Type B pancreatic cell (in vitro differentiated cells): ENCODE measurements around the gene ATG9B. TPM values are rescaled to one million over a fixed set of nuclear protein-coding genes. Genes with fewer than 3 reads are reported as not detected.
A peak's percentile ranks its signal among the peaks of the same experiment; 100 is the strongest.

Experiments
- DNase-seq: peaks from one replicate; pipeline ENCODE4 v3.0.0; 2021; ENCODE audit warnings: mixed read lengths; ENCODE audit not compliant: unreplicated experiment; ENCODE audit errors: extremely low spot score
- H3K27ac Mint-ChIP-seq: 2 replicates; pipeline ENCODE4 v1.8.0; 2021; ENCODE audit warnings: mild to moderate bottlenecking, mixed read lengths
- H3K27me3 Mint-ChIP-seq: 2 replicates; pipeline ENCODE4 v1.8.0; 2021; ENCODE audit warnings: mixed read lengths
- H3K36me3 Mint-ChIP-seq: 2 replicates; pipeline ENCODE4 v1.8.0; 2021; ENCODE audit warnings: mixed read lengths
- H3K4me1 Mint-ChIP-seq: one replicate; pipeline ENCODE4 v1.8.0; 2021; ENCODE audit warnings: mixed read lengths; ENCODE audit not compliant: unreplicated experiment
- H3K4me3 Mint-ChIP-seq: 2 replicates; pipeline ENCODE4 v1.8.0; 2021; ENCODE audit warnings: mild to moderate bottlenecking, mixed read lengths
- H3K9me3 Mint-ChIP-seq: 2 replicates; pipeline ENCODE4 v1.8.0; 2021; ENCODE audit warnings: mixed read lengths
- total RNA-seq: library from RNA; stranded (reverse); gene quantifications from 2 replicates; pipeline ENCODE4 v1.2.1, GENCODE V29; 2021; ENCODE audit warnings: low replicate concordance
- TF ChIP-seq, protein P1 (sequence below): fragments of 200-600 bp; sonication (generic); conservative IDR thresholded peaks from 2 replicates; pipeline ENCODE4 v1.5.0; 2021; ENCODE audit warnings: antibody characterized with exemption, mild to moderate bottlenecking

The ATG9B gene
- total RNA-seq, 1 donor from 2014 or later = 33.8 TPM

DNA sequence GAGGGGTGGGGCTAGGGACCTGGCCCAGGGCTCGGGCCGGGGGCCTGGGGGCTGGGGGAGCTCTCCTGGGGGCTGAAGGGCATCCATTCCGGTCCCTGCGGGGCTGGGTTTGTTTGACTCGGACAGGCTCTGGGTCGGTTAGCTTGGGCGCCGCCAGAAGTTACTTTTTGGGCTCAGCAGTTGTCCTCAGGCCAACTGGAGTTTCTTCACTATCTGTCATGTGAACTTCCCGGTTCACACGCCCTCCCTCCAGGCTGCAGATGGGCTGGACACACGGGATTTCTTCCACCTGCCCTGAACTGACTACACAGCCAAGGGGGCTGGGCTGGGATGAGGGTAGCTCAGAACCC is 38.9 kb upstream of the ATG9B start:
- no peak for DNase-seq
- Mint-ChIP-seq H3K9me3 (no peaks in the 10 kb centered on the region), H3K4me3 (peak overlapping the region; percentile 61), H3K27me3 (no peaks in the 10 kb centered on the region), H3K27ac (peak overlapping the region; percentile 70), H3K36me3 (no peaks in the 10 kb centered on the region), H3K4me1 (peaks cover 22% of the 10 kb centered on the region)
- TF ChIP-seq, protein P1, sequence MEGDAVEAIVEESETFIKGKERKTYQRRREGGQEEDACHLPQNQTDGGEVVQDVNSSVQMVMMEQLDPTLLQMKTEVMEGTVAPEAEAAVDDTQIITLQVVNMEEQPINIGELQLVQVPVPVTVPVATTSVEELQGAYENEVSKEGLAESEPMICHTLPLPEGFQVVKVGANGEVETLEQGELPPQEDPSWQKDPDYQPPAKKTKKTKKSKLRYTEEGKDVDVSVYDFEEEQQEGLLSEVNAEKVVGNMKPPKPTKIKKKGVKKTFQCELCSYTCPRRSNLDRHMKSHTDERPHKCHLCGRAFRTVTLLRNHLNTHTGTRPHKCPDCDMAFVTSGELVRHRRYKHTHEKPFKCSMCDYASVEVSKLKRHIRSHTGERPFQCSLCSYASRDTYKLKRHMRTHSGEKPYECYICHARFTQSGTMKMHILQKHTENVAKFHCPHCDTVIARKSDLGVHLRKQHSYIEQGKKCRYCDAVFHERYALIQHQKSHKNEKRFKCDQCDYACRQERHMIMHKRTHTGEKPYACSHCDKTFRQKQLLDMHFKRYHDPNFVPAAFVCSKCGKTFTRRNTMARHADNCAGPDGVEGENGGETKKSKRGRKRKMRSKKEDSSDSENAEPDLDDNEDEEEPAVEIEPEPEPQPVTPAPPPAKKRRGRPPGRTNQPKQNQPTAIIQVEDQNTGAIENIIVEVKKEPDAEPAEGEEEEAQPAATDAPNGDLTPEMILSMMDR = no peak

DNA sequence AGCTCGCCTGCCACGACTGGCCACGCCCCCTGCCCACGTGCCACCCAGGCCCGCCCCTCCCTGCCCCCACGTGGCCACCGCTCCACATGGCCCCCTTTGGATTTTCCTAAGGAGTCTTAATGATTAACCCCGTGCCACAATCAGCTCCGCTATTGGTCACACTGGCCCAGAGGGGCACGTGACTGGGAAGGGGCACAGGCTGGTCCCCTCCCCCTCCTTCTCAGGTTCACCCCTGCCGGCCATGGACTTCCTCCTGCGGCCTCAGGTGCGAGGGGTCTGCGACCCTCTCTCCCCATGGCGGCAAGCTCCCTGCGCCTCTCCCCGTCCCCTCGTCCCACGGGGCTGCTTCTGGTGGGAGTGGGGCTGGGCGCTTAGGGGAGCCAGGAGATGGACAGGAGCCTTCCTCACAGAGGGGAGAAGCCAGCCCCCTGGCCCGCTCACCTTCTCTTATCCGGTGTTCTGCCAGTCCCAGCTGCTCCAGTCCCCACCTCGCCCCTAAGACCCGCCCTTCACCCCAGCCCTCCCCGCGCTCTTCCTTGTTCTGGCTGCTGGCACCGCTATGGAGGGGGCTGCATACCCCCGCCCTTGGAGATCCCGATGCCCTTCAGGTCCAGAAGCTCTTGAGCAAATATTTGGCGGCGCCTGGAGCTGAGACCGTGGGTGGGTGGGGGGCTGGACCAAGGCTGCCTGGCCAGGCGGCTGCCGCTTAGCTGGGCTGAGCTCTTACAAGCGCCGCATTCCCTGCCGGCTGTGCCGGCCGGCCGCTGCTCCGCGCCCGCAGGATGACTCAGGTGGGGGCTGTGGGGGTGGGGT is 38.3 kb upstream of the ATG9B start:
- Mint-ChIP-seq H3K27ac (no peak overlapping the region), H3K36me3 (no peaks in the 10 kb centered on the region), H3K4me3 (peak overlapping the region; percentile 78), H3K4me1 (peaks cover 22% of the 10 kb centered on the region), H3K27me3 (no peaks in the 10 kb centered on the region), H3K9me3 (no peaks in the 10 kb centered on the region)
- peak; percentile 86 for DNase-seq
- TF ChIP-seq, protein P1 = no peak

DNA sequence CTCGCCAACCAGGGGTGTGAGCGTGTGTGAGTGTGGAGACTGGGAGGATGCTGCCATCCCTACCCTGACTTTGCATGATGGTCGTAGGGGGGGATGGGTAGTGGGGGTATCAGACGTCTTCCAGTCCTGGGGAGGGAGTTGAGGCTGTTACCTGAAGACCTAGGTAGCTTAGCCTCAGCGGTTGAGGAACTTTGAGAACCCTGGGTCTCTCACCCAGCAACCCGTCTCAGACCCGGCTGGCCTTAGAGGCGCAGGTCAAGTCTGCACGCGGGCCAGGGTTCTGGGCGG is 37.8 kb upstream of the ATG9B start:
- no peaks in the 10 kb centered on the region for H3K9me3 Mint-ChIP-seq
- H3K4me3 Mint-ChIP-seq = peak overlapping the region; percentile 78
- TF ChIP-seq, protein P1 = no peak
- no peaks in the 10 kb centered on the region for H3K27me3 Mint-ChIP-seq
- H3K36me3 Mint-ChIP-seq = no peaks in the 10 kb centered on the region
- H3K4me1 Mint-ChIP-seq = peaks cover 28% of the 10 kb centered on the region
- DNase-seq = no peak
- peak overlapping the region; percentile 50 for H3K27ac Mint-ChIP-seq

- H3K36me3 Mint-ChIP-seq = no peaks in the 10 kb centered on the region
- H3K9me3 Mint-ChIP-seq = no peaks in the 10 kb centered on the region
- H3K27me3 Mint-ChIP-seq = no peaks in the 10 kb centered on the region
- H3K4me1 Mint-ChIP-seq = peaks cover 33% of the 10 kb centered on the region
- peak overlapping the region; percentile 98 for H3K4me3 Mint-ChIP-seq
- TF ChIP-seq, protein P1 = no peak
- DNase-seq = no peak
- H3K27ac Mint-ChIP-seq = peak overlapping the region; percentile 75
Observed at GRCh38 chr7:151061213-151062110, 37.2 kb upstream of the ATG9B start.

DNA sequence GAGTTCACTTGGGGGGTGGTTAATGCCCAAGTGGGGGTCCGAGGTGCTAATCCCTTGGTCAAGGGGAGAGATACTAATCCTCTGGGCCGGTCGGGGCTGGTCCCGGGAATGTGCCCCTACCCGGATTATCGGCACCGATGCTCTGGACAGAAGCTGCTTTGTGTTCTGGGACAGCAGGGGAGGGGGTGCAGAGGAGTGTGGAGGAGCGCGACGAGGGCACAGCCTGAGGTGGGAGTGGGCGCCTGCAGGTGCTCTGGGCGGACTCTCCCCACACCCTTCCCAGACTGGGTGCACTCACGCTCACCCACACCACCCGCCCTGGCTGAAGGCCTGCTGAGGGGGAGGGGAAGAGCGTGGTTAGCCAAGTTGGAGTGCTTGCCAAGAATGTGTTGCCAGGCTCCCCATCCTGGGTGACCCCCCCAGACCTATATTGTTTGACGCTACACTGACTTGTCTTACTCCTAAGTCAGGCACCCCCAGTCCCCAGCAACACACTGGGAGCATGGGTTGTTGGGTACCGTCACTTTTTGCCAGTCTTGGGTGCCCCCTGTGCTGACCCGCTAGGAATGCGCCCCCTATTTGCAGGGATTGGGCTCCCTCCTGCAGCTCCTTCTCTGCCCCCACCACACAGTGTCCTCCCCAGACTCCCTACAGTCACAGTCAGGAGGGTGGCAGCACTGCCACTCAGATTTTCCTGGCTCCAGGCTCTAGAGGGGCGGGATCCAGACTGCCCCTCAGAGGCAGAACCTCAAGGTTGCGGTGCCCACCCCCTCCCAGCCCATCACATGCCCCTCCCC is 36.3 kb upstream of the ATG9B start:
- Mint-ChIP-seq H3K27me3 (no peaks in the 10 kb centered on the region), H3K27ac (peak overlapping the region; percentile 75), H3K36me3 (no peaks in the 10 kb centered on the region), H3K4me3 (peak overlapping the region; percentile 98), H3K9me3 (no peaks in the 10 kb centered on the region), H3K4me1 (peaks cover 38% of the 10 kb centered on the region)
- TF ChIP-seq, protein P1 = no peak
- no peak for DNase-seq
